Measurements from ENCODE around the gene MXD4.
A peak's percentile ranks its signal among the peaks of the same experiment; 100 is the strongest.

MXD4 gene

GRCh38 chr4:2295500-2295899 is 33.6 kb upstream of the MXD4 start:
- no peak for DNase-seq (ENCODE audit: low read depth, low spot score)
- H3K27ac ChIP-seq = no peak overlapping the region

GRCh38 chr4:2292646-2293108 is 30.8 kb upstream of the MXD4 start:
- no peak overlapping the region for H3K27ac ChIP-seq
- no peak for DNase-seq (ENCODE audit: low read depth, low spot score)

- no peak for DNase-seq (ENCODE audit: low read depth, low spot score)
- no peak overlapping the region for H3K27ac ChIP-seq
These were observed 30.1 kb upstream of the MXD4 start for GRCh38 chr4:2291705-2292645.

- H3K27ac ChIP-seq = no peak overlapping the region
- no peak for DNase-seq (ENCODE audit: low read depth, low spot score)
These were observed 29.2 kb upstream of the MXD4 start for GRCh38 chr4:2290974-2291704.

- no peak overlapping the region for H3K27ac ChIP-seq
- no peak for DNase-seq (ENCODE audit: low read depth, low spot score)
These were observed 28.6 kb upstream of the MXD4 start for GRCh38 chr4:2290488-2290887.

GRCh38 chr4:2289955-2290333 is 28.0 kb upstream of the MXD4 start:
- no peak for DNase-seq (ENCODE audit: low read depth, low spot score)
- no peak overlapping the region for H3K27ac ChIP-seq

- H3K27ac ChIP-seq = no peak overlapping the region
- no peak for DNase-seq (ENCODE audit: low read depth, low spot score)
These were observed 27.5 kb upstream of the MXD4 start for GRCh38 chr4:2289311-2289954.

GRCh38 chr4:2288051-2288541 is 26.2 kb upstream of the MXD4 start:
- no peak overlapping the region for H3K27ac ChIP-seq
- DNase-seq (ENCODE audit: low read depth, low spot score) = no peak

GRCh38 chr4:2287594-2287915 is 25.6 kb upstream of the MXD4 start:
- no peak overlapping the region for H3K27ac ChIP-seq

GRCh38 chr4:2286904-2287593 is 25.1 kb upstream of the MXD4 start:
- DNase-seq (ENCODE audit: low read depth, low spot score) = no peak
- no peak overlapping the region for H3K27ac ChIP-seq

More at GRCh38 chr4:2287594-2287915, 25.6 kb upstream of the MXD4 start:
- no peak for DNase-seq (ENCODE audit: low read depth, low spot score)

- H3K27ac ChIP-seq = no peak overlapping the region
- DNase-seq (ENCODE audit: low read depth, low spot score) = no peak
These were observed 23.9 kb upstream of the MXD4 start for GRCh38 chr4:2285613-2286381.

- no peak overlapping the region for H3K27ac ChIP-seq
- DNase-seq (ENCODE audit: low read depth, low spot score) = peak; percentile 3
These were observed 23.2 kb upstream of the MXD4 start for GRCh38 chr4:2284934-2285612.

GRCh38 chr4:2284161-2284933 is 22.4 kb upstream of the MXD4 start:
- H3K27ac ChIP-seq = no peak overlapping the region
- no peak for DNase-seq (ENCODE audit: low read depth, low spot score)

GRCh38 chr4:2283199-2283711 is 21.3 kb upstream of the MXD4 start:
- H3K27ac ChIP-seq = no peak overlapping the region
- DNase-seq (ENCODE audit: low read depth, low spot score) = no peak

- no peak overlapping the region for H3K27ac ChIP-seq
- no peak for DNase-seq (ENCODE audit: low read depth, low spot score)
These were observed 19.9 kb upstream of the MXD4 start for GRCh38 chr4:2281575-2282343.

- no peak for DNase-seq (ENCODE audit: low read depth, low spot score)
- H3K27ac ChIP-seq = no peak overlapping the region
These were observed 18.8 kb upstream of the MXD4 start for GRCh38 chr4:2280531-2281300.

GRCh38 chr4:2277956-2278355 is 16.0 kb upstream of the MXD4 start:
- H3K27ac ChIP-seq = no peak overlapping the region
- no peak for DNase-seq (ENCODE audit: low read depth, low spot score)
